HepG2 (cell line): ENCODE results near the gene API5. TPM values are rescaled to one million over a fixed set of nuclear protein-coding genes. Genes with fewer than 3 reads are reported as not detected.

Experiments
- ATAC-seq: fragments of 200-7000 bp; cut with Tn5 transposase; 3 replicates; pipeline ENCODE4 v1.9.1; 2020; ENCODE audit warnings: mild to moderate bottlenecking, moderate library complexity
- BruUV-seq: library from RNA; stranded (reverse); fragments of 400-500 nt; replicated peaks from 2 replicates; lab custom pipeline; 2021; lab: Mats Ljungman, UMichigan
- CTCF ChIA-PET: fragments of 300-600 bp; formaldehyde crosslinking; extraction: SDS; loops from one replicate; lab custom pipeline; 2021; ENCODE audit warnings: low total read pairs, inconsistent platforms, low intra/inter-chr PET ratio; lab: Yijun Ruan, JAX
- POLR2A ChIA-PET: fragments of 350-600 bp; sonication (Branson Sonifier 250); formaldehyde crosslinking; loops from one replicate; lab custom pipeline; 2020; ENCODE audit warnings: antibody characterized with exemption, inconsistent platforms; lab: Yijun Ruan, JAX
- DNase-seq: peaks from one replicate; pipeline ENCODE4 v3.0.0-alpha.2; 2015; ENCODE audit warnings: low spot score
- FAIRE-seq: peaks from 3 replicates; lab custom pipeline; 2011; peaks lifted over from hg19 to GRCh38; lab: Jason Lieb, UNC
- H2AFZ ChIP-seq: one replicate; pipeline ENCODE4 v1.6.1; 2011; ENCODE audit warnings: low read length, inconsistent platforms
- H3K27ac ChIP-seq: fragments of 300-600 bp; 3 replicates; pipeline ENCODE4 v1.8.0; 2011; ENCODE audit warnings: mixed run types, mild to moderate bottlenecking, mixed read lengths, low read length, inconsistent platforms; ENCODE audit not compliant: insufficient read depth; ENCODE audit errors: extremely low read length
- H3K27me3 ChIP-seq, 2 experiments: fragments of 200-600 bp in 1 of 2; 2 replicates in 1 of 2; 3 replicates in 1 of 2; pipeline versions ENCODE4 v1.6.0 to v1.8.0; 2011; ENCODE audit warnings: low read length in 2 of 2, mild to moderate bottlenecking in 2 of 2, moderate library complexity in 2 of 2, inconsistent platforms in 1 of 2; ENCODE audit not compliant: insufficient read depth in 2 of 2, control insufficient read depth in 1 of 2
- H3K36me3 ChIP-seq, 2 experiments: fragments of 200-600 bp in 1 of 2; replicated peaks in 1 of 2; 2 replicates in 1 of 2; 3 replicates in 1 of 2; pipeline versions ENCODE4 v1.5.1 to v1.8.0; 2011; ENCODE audit warnings: low read length in 2 of 2, inconsistent platforms in 1 of 2; ENCODE audit not compliant: insufficient read depth in 2 of 2, control insufficient read depth in 1 of 2
- H3K4me1 ChIP-seq: 2 replicates; pipeline ENCODE4 v1.5.1; 2012; ENCODE audit warnings: low read length, inconsistent platforms; ENCODE audit not compliant: insufficient read depth
- H3K4me2 ChIP-seq: 2 replicates; pipeline ENCODE4 v1.6.0; 2011; ENCODE audit warnings: low read depth, low read length, inconsistent platforms
- H3K4me3 ChIP-seq, 3 experiments: fragments of 200-600 bp in 1 of 3; sonication (generic), shearing (Covaris generic) in 1 of 3; replicated peaks in 1 of 3; 2 replicates each; pipeline ENCODE4 v1.5.1; 2011 to 2016; ENCODE audit warnings: low read length in 3 of 3, inconsistent platforms in 2 of 3, low read depth in 2 of 3, mild to moderate bottlenecking in 2 of 3, control low read depth in 1 of 3, mixed read lengths in 1 of 3; ENCODE audit not compliant: insufficient read depth in 1 of 3
- H3K79me2 ChIP-seq: one replicate; pipeline ENCODE4 v1.6.1; 2011; ENCODE audit warnings: low read length, inconsistent platforms; ENCODE audit not compliant: insufficient read depth
- H3K9ac ChIP-seq: 2 replicates; pipeline ENCODE4 v1.6.0; 2011; ENCODE audit warnings: mild to moderate bottlenecking, low read depth, low read length, inconsistent platforms; ENCODE audit not compliant: insufficient read depth
- H3K9me3 ChIP-seq: 2 replicates; pipeline ENCODE4 v1.5.1; 2012; ENCODE audit warnings: mild to moderate bottlenecking, low read length
- H4K20me1 ChIP-seq: 2 replicates; pipeline ENCODE4 v1.6.0; 2011; ENCODE audit warnings: inconsistent platforms, mild to moderate bottlenecking, low read length, moderate library complexity; ENCODE audit not compliant: insufficient read depth
- BRD4 ChIP-seq: sonication (generic); formaldehyde crosslinking; IDR thresholded peaks from 2 replicates; pipeline ENCODE4 v1.4.0; 2020; ENCODE audit warnings: missing genetic modification reagents
- DMTF1 ChIP-seq: sonication (generic); formaldehyde crosslinking; IDR thresholded peaks from 2 replicates; pipeline ENCODE4 v1.4.0; 2020; ENCODE audit warnings: mild to moderate bottlenecking, missing genetic modification reagents
- HNRNPLL ChIP-seq: fragments of 200-400 bp; formaldehyde crosslinking; IDR thresholded peaks from 2 replicates; pipeline ENCODE4 v1.6.1; 2017; ENCODE audit warnings: mild to moderate bottlenecking, low read depth, low read length; ENCODE audit not compliant: poor library complexity, severe bottlenecking
- ISL2 ChIP-seq: sonication (generic); formaldehyde crosslinking; IDR thresholded peaks from 2 replicates; pipeline ENCODE4 v1.5.0; 2020; ENCODE audit warnings: missing genetic modification reagents
- KLF11 ChIP-seq: IDR thresholded peaks from 2 replicates; pipeline ENCODE4 v1.6.1; 2016; ENCODE audit warnings: missing compliant biosample characterization
- MATR3 ChIP-seq: sonication (generic); formaldehyde crosslinking; IDR thresholded peaks from 2 replicates; pipeline ENCODE4 v1.4.0; 2020; ENCODE audit warnings: missing genetic modification reagents
- MLLT10 ChIP-seq: sonication (generic); formaldehyde crosslinking; IDR thresholded peaks from 2 replicates; pipeline ENCODE4 v1.4.0; 2020; ENCODE audit warnings: missing genetic modification reagents
- RXRB ChIP-seq: IDR thresholded peaks from 2 replicates; pipeline ENCODE4 v1.6.1; 2016; ENCODE audit warnings: borderline replicate concordance, missing genetic modification reagents, missing compliant biosample characterization
- TP53 ChIP-seq: sonication (generic); formaldehyde crosslinking; conservative IDR thresholded peaks from 2 replicates; pipeline ENCODE4 v1.4.0; 2020; ENCODE audit warnings: missing genetic modification reagents
- TSC22D2 ChIP-seq: sonication (generic); formaldehyde crosslinking; IDR thresholded peaks from 2 replicates; pipeline ENCODE4 v1.5.1; 2020; ENCODE audit warnings: missing genetic modification reagents, mild to moderate bottlenecking, borderline replicate concordance
- ZBTB1 ChIP-seq: sonication (generic); formaldehyde crosslinking; IDR thresholded peaks from 2 replicates; pipeline ENCODE4 v1.4.0; 2020; ENCODE audit warnings: missing genetic modification reagents, borderline replicate concordance
- ZBTB7A ChIP-seq: sonication (generic); formaldehyde crosslinking; IDR thresholded peaks from 2 replicates; pipeline ENCODE4 v1.8.0; 2022; ENCODE audit warnings: mild to moderate bottlenecking, missing genetic modification reagents
- ZNF577 ChIP-seq: sonication (generic); formaldehyde crosslinking; IDR thresholded peaks from 2 replicates; pipeline ENCODE4 v1.4.0; 2020; ENCODE audit warnings: mild to moderate bottlenecking, low read depth, missing genetic modification reagents, borderline replicate concordance
- ZNF660 ChIP-seq: sonication (generic); formaldehyde crosslinking; IDR thresholded peaks from 2 replicates; pipeline ENCODE4 v1.5.1; 2020; ENCODE audit warnings: mild to moderate bottlenecking, low read depth, missing genetic modification reagents, borderline replicate concordance
- WGBS: methylation state at CpG from one replicate; pipeline ENCODE4 v1.1.6; 2017; ENCODE audit warnings: low lambda C conversion rate; 5-methylcytosine and 5-hydroxymethylcytosine counted together
- in situ Hi-C: cut with HindIII; loops from 2 replicates; pipeline ENCODE4 v1.10.0; 2017; ENCODE audit warnings: low pct_unique_long_range_greater_than_20kb; ENCODE audit not compliant: extremely low pct_ligation_motif_present
- intact Hi-C: fragments of 100-400 bp; cut with micrococcal nuclease; formaldehyde crosslinking; loops from one replicate; pipeline ENCODE4 v1.10.0; 2022; ENCODE audit not compliant: unreplicated experiment
- polyA plus RNA-seq, 8 experiments: library from polyadenylated mRNA; depleted of rRNA in 3 of 8; stranded (reverse) in 7 of 8; unstranded in 1 of 8; fragments of >200 nt; fragmentation: Illumina TruSeq in 4 of 8; extraction: Trizol in 4 of 8; gene quantifications; 2 replicates each; pipeline versions ENCODE4 v1.2.1 to v1.2.3, GENCODE V29; 2011 to 2016; ENCODE audit warnings: low read depth in 4 of 8, missing spikeins in 1 of 8, mixed read lengths in 1 of 8; ENCODE audit not compliant: insufficient read depth in 1 of 8
- total RNA-seq, 5 experiments: library from RNA; depleted of rRNA; stranded (reverse); fragments of >200 nt; fragmentation: Illumina TruSeq; extraction: Trizol; gene quantifications; 2 replicates each; pipeline ENCODE4 v1.2.3, GENCODE V29; 2016; ENCODE audit warnings: low read depth in 1 of 5
- TF ChIP-seq, protein P1 (sequence below): sonication (generic); formaldehyde crosslinking; IDR thresholded peaks from 2 replicates; pipeline ENCODE4 v1.9.0; 2021; ENCODE audit warnings: missing genetic modification reagents, borderline replicate concordance
- TF ChIP-seq, protein P2 (sequence below): sonication (generic); formaldehyde crosslinking; conservative IDR thresholded peaks from 2 replicates; pipeline ENCODE4 v1.4.0; 2020; ENCODE audit warnings: missing genetic modification reagents

Gene API5
- total and polyA plus RNA-seq, 2 of the 13 experiments (the other 11 are each of a cell fraction or from before 2014, with no cell fraction given), result 21.6 to 59.0 TPM

- TF ChIP-seq RXRB (no peak), KLF11 (no peak)
- TF ChIP-seq, all 625 proteins: peak for 8
These were observed 29.0 kb upstream of the API5 start (continued) for GRCh38 chr11:43282607-43283440.

GRCh38 chr11:43285826-43286225, 26.0 kb upstream of the API5 start:
- intact Hi-C loops, result no loop called here
- H3K4me3 ChIP-seq, result no peak overlapping the region
- peaks cover 6% of the 10 kb centered on the region; the same call in 1 of the 2 replicates for H3K4me1 ChIP-seq
- H3K27ac ChIP-seq, result no peak overlapping the region
- no peaks in the 10 kb centered on the region for H4K20me1 ChIP-seq
- in situ Hi-C loops, result loop anchor here (25.0 kb wide), 1 partner anchor 1824 kb away; the partner anchor contains the start of gene LRRC4C
- no peak overlapping the region for H2AFZ ChIP-seq
- CTCF ChIA-PET, result no interaction called here
- H3K9me3 ChIP-seq, result no peaks in the 10 kb centered on the region
- no peak for ATAC-seq
- no peaks in the 10 kb centered on the region for H3K36me3 ChIP-seq
- TF ChIP-seq ZNF660, result no peak
- TF ChIP-seq, protein P1, sequence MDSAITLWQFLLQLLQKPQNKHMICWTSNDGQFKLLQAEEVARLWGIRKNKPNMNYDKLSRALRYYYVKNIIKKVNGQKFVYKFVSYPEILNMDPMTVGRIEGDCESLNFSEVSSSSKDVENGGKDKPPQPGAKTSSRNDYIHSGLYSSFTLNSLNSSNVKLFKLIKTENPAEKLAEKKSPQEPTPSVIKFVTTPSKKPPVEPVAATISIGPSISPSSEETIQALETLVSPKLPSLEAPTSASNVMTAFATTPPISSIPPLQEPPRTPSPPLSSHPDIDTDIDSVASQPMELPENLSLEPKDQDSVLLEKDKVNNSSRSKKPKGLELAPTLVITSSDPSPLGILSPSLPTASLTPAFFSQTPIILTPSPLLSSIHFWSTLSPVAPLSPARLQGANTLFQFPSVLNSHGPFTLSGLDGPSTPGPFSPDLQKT (CRISPR knock-in tag), result no peak
- TF ChIP-seq, protein P2, sequence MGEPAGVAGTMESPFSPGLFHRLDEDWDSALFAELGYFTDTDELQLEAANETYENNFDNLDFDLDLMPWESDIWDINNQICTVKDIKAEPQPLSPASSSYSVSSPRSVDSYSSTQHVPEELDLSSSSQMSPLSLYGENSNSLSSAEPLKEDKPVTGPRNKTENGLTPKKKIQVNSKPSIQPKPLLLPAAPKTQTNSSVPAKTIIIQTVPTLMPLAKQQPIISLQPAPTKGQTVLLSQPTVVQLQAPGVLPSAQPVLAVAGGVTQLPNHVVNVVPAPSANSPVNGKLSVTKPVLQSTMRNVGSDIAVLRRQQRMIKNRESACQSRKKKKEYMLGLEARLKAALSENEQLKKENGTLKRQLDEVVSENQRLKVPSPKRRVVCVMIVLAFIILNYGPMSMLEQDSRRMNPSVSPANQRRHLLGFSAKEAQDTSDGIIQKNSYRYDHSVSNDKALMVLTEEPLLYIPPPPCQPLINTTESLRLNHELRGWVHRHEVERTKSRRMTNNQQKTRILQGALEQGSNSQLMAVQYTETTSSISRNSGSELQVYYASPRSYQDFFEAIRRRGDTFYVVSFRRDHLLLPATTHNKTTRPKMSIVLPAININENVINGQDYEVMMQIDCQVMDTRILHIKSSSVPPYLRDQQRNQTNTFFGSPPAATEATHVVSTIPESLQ, result no peak
- no peak for TF ChIP-seq ZNF577 (CRISPR knock-in tag)
- TF ChIP-seq MATR3, result no peak
- TF ChIP-seq MLLT10 (CRISPR knock-in tag), result no peak
- TF ChIP-seq ZBTB1 (CRISPR knock-in tag), result no peak
- no peak for TF ChIP-seq BRD4 (CRISPR knock-in tag)
- TF ChIP-seq TP53, result no peak
- no peak for TF ChIP-seq ISL2 (CRISPR knock-in tag)
- TF ChIP-seq ZBTB7A (CRISPR knock-in tag), result no peak
- TF ChIP-seq TSC22D2 (CRISPR knock-in tag), result no peak
- no peak for TF ChIP-seq DMTF1 (CRISPR knock-in tag)
- no peak for TF ChIP-seq HNRNPLL
- TF ChIP-seq, all 625 proteins: peak for 0
- DNase-seq (no peak), FAIRE-seq (no peak)
- peaks cover 0 to 2% of the 10 kb centered on the region in 2 experiments; a peak in 1 of 5 replicates for H3K27me3 ChIP-seq
- 16% methylated on average over 4 of the region's 4 CpGs for WGBS
- H3K79me2 ChIP-seq, result no peaks in the 10 kb centered on the region
- no peak overlapping the region for H3K9ac ChIP-seq
- POLR2A ChIA-PET, result no interaction called here
- H3K4me2 ChIP-seq, result no peak overlapping the region
- BruUV-seq, result no TSS peak
